ENCODE measurements around the gene SUSD4. TPM values are rescaled to one million over a fixed set of nuclear protein-coding genes. Genes with fewer than 3 reads are reported as not detected.
A peak's percentile ranks its signal among the peaks of the same experiment; 100 is the strongest.

The SUSD4 gene
- total and polyA plus RNA-seq, 2 donors (not counting 1 experiment from before 2014, with no cell fraction given), result 0.33 TPM; not detected in 1

- H3K9ac ChIP-seq (ENCODE audit: insufficient read depth, low read length), result no peak overlapping the region
- H3K4me3 ChIP-seq (replicated peaks in 1 of 4; ENCODE audit: control extremely low read depth in 1 of 4, insufficient read depth in 1 of 4, low read depth in 3 of 4, low read length in 4 of 4), result no peak overlapping the region
- no peaks in the 10 kb centered on the region for H3K79me2 ChIP-seq (ENCODE audit: control insufficient read depth, insufficient read depth, low read length)
- TF ChIP-seq CTCF (conservative IDR thresholded peaks at IDR 0.05 in 1 of 2, IDR thresholded peaks at IDR 0.05 in 1 of 2; ENCODE audit: low read depth in 1 of 2, low read length in 2 of 2) (no peak), EZH2 (IDR thresholded peaks at IDR 0.05; ENCODE audit: low read length, missing control alignments) (no peak)
- H3K9me3 ChIP-seq (ENCODE audit: control insufficient read depth, insufficient read depth, low read depth, low read length), result no peaks in the 10 kb centered on the region
- no peaks in the 10 kb centered on the region for H3K36me3 ChIP-seq (ENCODE audit: control insufficient read depth, insufficient read depth, low read length)
- no peaks in the 10 kb centered on the region for H4K20me1 ChIP-seq (ENCODE audit: control insufficient read depth, extremely low read depth, insufficient read depth, low read length)
- H3K27ac ChIP-seq (ENCODE audit: insufficient read depth, low read length), result no peak overlapping the region
- H2AFZ ChIP-seq (ENCODE audit: low read length), result no peak overlapping the region
- H3K4me1 ChIP-seq (ENCODE audit: control insufficient read depth, extremely low read depth, insufficient read depth, low read length), result no peaks in the 10 kb centered on the region
- no peaks in the 10 kb centered on the region for H3K27me3 ChIP-seq (ENCODE audit: control insufficient read depth, insufficient read depth, low read length)
- DNase-seq (ENCODE audit: low read depth in 2 of 2), result peak; percentile 5 to 74
- no peak overlapping the region for H3K4me2 ChIP-seq (ENCODE audit: extremely low read depth, insufficient read depth, low read length)
Observed at GRCh38 chr1:223180731-223181321, 183.2 kb downstream of the SUSD4 start.

- Histone ChIP-seq H3K27me3 (ENCODE audit: control insufficient read depth, insufficient read depth, low read length) (no peaks in the 10 kb centered on the region), H3K36me3 (ENCODE audit: control insufficient read depth, insufficient read depth, low read length) (no peaks in the 10 kb centered on the region), H4K20me1 (ENCODE audit: control insufficient read depth, extremely low read depth, insufficient read depth, low read length) (no peaks in the 10 kb centered on the region), H3K27ac (ENCODE audit: insufficient read depth, low read length) (no peak overlapping the region), H3K9me3 (ENCODE audit: control insufficient read depth, insufficient read depth, low read depth, low read length) (no peaks in the 10 kb centered on the region), H3K4me1 (ENCODE audit: control insufficient read depth, extremely low read depth, insufficient read depth, low read length) (no peaks in the 10 kb centered on the region), H3K4me2 (ENCODE audit: extremely low read depth, insufficient read depth, low read length) (no peak overlapping the region), H2AFZ (ENCODE audit: low read length) (no peak overlapping the region), H3K4me3 (replicated peaks in 1 of 4; ENCODE audit: control extremely low read depth in 1 of 4, insufficient read depth in 1 of 4, low read depth in 3 of 4, low read length in 4 of 4) (no peak overlapping the region), H3K9ac (ENCODE audit: insufficient read depth, low read length) (no peak overlapping the region), H3K79me2 (ENCODE audit: control insufficient read depth, insufficient read depth, low read length) (no peaks in the 10 kb centered on the region)
- TF ChIP-seq EZH2 (IDR thresholded peaks at IDR 0.05; ENCODE audit: low read length, missing control alignments) (no peak), CTCF (conservative IDR thresholded peaks at IDR 0.05 in 1 of 2, IDR thresholded peaks at IDR 0.05 in 1 of 2; ENCODE audit: low read depth in 1 of 2, low read length in 2 of 2) (no peak)
- no peak for DNase-seq (ENCODE audit: low read depth in 2 of 2)
Observed at GRCh38 chr1:223179786-223180185, 184.2 kb downstream of the SUSD4 start.

- Histone ChIP-seq H3K4me2 (ENCODE audit: extremely low read depth, insufficient read depth, low read length) (no peak overlapping the region), H3K27me3 (ENCODE audit: control insufficient read depth, insufficient read depth, low read length) (no peaks in the 10 kb centered on the region), H3K9me3 (ENCODE audit: control insufficient read depth, insufficient read depth, low read depth, low read length) (no peaks in the 10 kb centered on the region), H3K79me2 (ENCODE audit: control insufficient read depth, insufficient read depth, low read length) (no peaks in the 10 kb centered on the region), H3K27ac (ENCODE audit: insufficient read depth, low read length) (no peak overlapping the region), H3K4me1 (ENCODE audit: control insufficient read depth, extremely low read depth, insufficient read depth, low read length) (no peaks in the 10 kb centered on the region), H3K36me3 (ENCODE audit: control insufficient read depth, insufficient read depth, low read length) (no peaks in the 10 kb centered on the region), H3K4me3 (replicated peaks in 1 of 4; ENCODE audit: control extremely low read depth in 1 of 4, insufficient read depth in 1 of 4, low read depth in 3 of 4, low read length in 4 of 4) (no peak overlapping the region), H4K20me1 (ENCODE audit: control insufficient read depth, extremely low read depth, insufficient read depth, low read length) (no peaks in the 10 kb centered on the region), H3K9ac (ENCODE audit: insufficient read depth, low read length) (no peak overlapping the region), H2AFZ (ENCODE audit: low read length) (no peak overlapping the region)
- no peak for TF ChIP-seq EZH2 (IDR thresholded peaks at IDR 0.05; ENCODE audit: low read length, missing control alignments)
- no peak for TF ChIP-seq CTCF (conservative IDR thresholded peaks at IDR 0.05 in 1 of 2, IDR thresholded peaks at IDR 0.05 in 1 of 2; ENCODE audit: low read depth in 1 of 2, low read length in 2 of 2)
- no peak for DNase-seq (ENCODE audit: low read depth in 2 of 2)
Observed at GRCh38 chr1:223179280-223179679, 184.7 kb downstream of the SUSD4 start.
